HG03097 (cell line): Measurements from ENCODE around the gene SNRPA.
A peak's percentile ranks its signal among the peaks of the same experiment; 100 is the strongest.
"Not testable (repeated sequence)": the region's sequence is repeated elsewhere in the genome, so short reads cannot be mapped to it uniquely, and the experiment has no call there.

Experiments used
- ATAC-seq: cut with Tn5 transposase; IDR thresholded peaks from one replicate; pipeline ENCODE4 v1.9.1; 2021; ENCODE audit not compliant: unreplicated experiment, low FRiP score

Gene SNRPA

GRCh38 chr19:40775632-40776022 lies 24.6 kb downstream of the SNRPA start:
- no peak for ATAC-seq

DNA sequence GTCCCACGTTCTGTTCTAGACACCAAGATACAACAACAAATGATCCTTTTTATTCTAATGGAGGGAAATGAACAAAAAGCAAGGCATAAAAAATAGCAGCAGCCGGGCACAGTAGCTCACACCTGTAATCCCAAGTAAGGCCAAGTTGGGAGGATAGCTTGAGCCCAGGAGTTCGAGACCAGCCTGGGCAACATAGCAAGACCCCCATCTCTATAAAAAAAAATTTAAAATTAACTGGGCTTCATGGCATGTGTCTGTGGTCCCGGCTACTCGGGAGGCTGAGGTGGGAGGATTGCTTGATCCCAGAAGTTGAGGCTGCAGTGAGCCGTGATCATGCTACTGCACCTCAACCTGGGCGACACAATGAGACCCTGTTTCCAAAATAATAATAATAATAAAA lies 25.4 kb downstream of the SNRPA start:
- ATAC-seq, result no peak

GRCh38 chr19:40776932-40777644 lies 26.1 kb downstream of the SNRPA start:
- ATAC-seq, result peak; percentile 53

GRCh38 chr19:40777645-40777936 lies 26.6 kb downstream of the SNRPA start:
- no peak for ATAC-seq

DNA sequence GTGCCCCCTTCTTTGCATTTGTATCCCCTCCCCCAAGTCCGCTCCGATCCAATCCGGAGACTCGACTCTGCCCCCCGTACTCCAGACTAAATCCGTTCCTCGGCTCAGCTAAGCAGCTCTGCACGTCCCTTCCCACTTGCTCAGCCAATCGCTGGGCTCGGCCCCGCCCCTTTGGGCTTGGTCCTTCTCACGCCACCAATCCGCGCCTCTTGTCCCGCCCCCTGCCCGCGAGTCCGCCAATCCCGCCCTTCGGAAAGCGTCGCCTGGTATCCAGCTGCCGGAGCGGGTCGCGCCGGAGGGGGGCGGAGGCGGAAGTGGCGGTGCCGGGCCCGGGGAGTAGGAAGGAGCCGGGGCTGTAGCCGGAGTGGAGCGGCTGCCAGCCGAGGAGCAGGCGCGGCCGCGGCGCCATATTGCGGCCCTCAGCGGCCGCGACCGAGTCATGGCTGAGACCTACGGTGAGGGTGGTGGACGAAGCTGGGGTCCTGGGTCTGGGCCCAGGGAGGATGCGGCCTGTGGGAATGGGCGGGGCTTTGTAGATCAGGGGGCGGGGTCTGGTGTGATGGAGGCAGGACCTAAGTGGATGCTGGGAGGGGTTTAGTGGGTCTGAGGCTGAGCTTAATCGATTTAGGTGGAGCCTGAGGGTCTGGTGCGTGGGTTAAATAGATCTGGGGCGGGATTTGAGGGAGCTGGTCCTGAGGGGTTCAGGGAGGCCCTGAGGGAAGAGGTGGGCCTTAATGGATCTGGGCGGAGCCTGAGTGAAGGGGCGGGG lies 27.1 kb downstream of the SNRPA start, which contains the start of gene RAB4B:
RAB4B (plus strand) TSS at position 311 of the 769 bp plus-strand sequence; CDS start at position 440, 129 bp downstream.
- peak; percentile 60 for ATAC-seq

GRCh38 chr19:40778706-40779284 lies 27.8 kb downstream of the SNRPA start:
- no peak for ATAC-seq

DNA sequence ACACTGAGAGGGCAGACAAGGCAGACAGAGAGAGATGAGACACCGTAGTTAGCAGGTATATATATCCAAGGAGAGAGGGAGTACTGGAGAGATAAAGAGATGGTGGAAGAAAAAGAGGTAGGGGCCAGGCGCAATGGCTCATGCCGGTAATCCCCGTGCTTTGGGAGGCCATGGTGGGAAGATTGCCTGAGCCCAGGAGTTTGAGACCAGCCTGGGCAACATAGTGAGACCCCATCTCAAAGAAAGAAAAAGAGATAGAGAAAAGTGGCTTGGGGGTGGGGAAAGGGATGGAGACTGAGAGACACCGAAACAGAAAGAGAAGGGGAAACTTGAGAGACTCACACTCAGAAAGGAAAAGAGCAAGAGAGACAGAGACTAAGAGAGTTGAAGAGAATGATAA lies 29.6 kb downstream of the SNRPA start:
- ATAC-seq, result no peak

- ATAC-seq, result no peak
Measured at GRCh38 chr19:40781140-40781539, 30.1 kb downstream of the SNRPA start.

DNA sequence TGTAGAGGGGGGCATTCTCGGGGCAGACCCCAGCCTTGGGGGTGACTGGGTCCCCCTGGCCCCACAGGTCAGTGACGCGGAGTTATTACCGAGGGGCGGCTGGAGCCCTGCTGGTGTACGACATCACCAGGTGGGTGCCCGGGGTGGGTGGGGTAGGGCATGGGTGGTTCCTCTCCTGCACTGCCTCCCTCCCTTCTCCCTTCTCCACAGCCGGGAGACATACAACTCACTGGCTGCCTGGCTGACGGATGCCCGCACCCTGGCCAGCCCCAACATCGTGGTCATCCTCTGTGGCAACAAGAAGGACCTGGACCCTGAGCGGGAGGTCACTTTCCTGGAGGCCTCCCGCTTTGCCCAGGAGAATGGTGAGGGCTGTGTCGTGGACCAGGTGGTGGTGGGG lies 32.7 kb downstream of the SNRPA start:
- no peak for ATAC-seq

- not testable (repeated sequence) for ATAC-seq
Measured at GRCh38 chr19:40784146-40784545, 33.1 kb downstream of the SNRPA start.

GRCh38 chr19:40785526-40785925 lies 34.5 kb downstream of the SNRPA start:
- no peak for ATAC-seq

- no peak for ATAC-seq
Measured at GRCh38 chr19:40786060-40787037, 35.3 kb downstream of the SNRPA start.

DNA sequence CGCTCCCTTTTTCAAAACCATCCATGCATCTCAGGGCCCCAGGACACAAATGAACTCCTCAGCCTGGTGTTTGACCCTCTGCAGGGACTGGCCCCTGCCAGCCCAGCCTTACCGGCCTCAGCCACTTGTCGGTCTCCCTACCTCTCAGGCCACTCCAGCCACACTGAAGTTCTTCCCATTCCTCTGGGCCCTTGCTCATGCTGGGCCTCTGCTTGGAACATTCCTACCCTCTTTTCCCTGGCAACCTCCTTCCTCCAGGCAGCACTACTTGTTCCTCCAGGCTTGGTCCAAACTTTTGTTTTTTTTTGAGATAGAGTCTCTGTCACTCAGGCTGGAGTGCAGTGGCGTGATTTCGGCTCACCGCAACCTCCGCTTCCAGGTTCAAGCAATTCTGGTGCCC lies 40.3 kb downstream of the SNRPA start:
- no peak for ATAC-seq

DNA sequence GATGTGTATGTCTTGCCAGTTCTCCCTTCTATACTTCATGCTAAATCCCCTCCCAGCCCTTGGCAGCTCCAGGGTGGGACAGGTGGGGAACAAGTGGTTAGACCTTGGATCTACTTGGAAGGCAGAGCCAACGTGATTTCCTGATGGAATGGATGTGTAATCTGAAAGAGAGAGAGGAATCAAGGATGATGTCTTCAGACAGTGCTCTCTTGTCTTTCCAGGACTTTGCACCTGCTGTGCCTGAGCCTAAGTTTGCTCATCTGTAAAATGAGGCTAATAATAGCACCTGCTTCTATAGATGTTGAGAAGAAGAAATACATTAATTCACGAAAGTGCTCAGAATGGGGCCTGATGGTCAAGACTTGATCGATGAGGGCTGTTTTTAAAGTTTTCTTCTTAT lies 41.0 kb downstream of the SNRPA start:
- ATAC-seq, result no peak

- no peak for ATAC-seq
Measured at GRCh38 chr19:40797166-40797962, 46.4 kb downstream of the SNRPA start.

- ATAC-seq, result peak; percentile 25
Measured at GRCh38 chr19:40797963-40798682, 47.1 kb downstream of the SNRPA start.

DNA sequence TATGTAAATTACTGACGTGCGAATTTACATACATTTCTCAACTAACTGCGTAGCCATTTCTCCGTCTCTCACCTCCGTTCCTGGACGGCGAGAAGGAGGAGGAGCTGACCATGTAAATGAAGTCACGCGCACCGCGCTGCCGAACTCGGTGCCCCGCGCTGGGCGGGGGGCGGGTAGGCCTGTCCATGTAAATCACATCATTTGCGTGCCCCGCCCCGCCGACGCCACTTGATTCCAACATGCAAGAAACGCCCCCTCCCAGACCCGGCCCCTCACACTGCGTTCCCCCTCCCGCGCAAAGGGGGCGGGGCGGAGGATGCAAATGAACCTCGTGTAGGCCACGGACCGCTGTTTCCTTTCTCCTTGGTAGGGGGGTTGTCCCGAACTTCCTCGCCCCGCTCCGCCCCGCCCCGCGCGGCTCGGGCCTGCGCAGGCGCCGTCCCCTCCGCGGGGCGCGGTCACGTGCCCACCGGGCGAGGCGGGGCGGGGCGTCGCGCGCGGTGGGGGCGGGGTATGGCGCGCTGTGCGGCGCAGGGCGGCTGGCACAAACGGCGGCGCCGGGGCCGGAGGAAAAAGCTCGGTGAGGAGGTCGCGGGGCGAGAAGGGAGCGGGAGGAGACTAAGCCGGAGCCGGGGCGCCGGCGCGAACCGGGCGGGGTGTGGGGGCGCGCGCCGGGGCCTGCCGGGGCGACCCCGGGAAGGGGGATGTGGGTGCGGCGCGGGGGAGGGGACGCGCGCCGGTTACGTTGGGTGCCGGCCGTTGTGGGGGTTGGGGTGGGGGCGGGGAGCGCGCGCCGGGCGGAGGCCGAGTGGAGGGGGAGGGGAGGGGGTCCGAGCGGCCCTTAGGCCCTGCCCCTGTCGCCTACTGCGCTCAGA lies 47.9 kb downstream of the SNRPA start, which contains the start of gene EGLN2:
EGLN2 (plus strand) TSS at position 509 of the 875 bp plus-strand sequence. CDS start 1,382 bp downstream, outside the sequence.
- peak; percentile 69 for ATAC-seq
